ENCODE data around the gene LMNTD2. TPM values are rescaled to one million over a fixed set of nuclear protein-coding genes. Genes with fewer than 3 reads are reported as not detected.

LMNTD2 gene
- total RNA-seq, 1 experiment from 2014 or later, result 1.4 TPM

DNA sequence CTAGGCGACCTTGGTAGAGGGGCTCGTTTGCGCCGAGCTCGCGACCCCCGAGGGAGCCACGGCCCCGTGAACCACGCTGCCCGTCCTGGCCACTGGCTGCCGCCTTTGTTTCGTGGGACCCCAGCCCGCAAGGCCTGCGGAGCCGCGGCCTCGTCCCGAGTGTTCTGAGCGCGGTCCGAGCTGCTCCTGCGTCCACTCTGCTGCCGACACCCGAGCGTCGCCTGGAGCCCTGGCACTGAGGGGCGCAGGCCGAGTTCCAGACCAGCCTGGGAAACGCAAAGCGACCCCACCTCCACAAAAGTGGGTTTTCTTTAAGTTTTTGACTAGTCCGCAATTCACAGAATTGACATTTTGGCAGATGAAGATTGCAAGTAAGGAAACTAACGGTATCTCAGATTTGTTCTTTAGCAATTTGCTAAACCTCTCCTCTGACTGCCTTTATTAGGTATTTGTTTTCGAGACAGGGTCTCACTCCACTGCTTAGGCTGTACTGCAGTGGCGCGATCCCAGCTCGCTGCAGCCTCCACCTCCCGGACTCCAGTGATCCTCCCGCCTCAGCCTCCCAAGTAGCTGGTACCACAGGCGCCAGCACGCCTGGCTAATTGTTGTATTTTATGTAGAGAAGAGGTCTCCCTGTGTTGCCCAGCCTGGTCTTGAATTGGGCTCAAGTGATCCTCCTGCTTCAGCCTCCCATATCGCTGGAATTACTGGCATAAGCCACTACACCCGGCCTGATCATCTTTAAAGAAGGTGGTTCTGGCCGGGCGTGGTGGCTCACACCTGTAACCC lies 52.6 kb downstream of the LMNTD2 start:
- H3K9me3 ChIP-seq (ENCODE audit: low read length), result no peaks in the 10 kb centered on the region
- peaks cover 12% of the 10 kb centered on the region for H3K4me1 ChIP-seq (ENCODE audit: insufficient read depth, low read length)
- H3K27me3 ChIP-seq (ENCODE audit: low read length), result no peaks in the 10 kb centered on the region
- no peaks in the 10 kb centered on the region for H3K9me2 ChIP-seq (replicated peaks; ENCODE audit: low read length)
- peaks cover 3% of the 10 kb centered on the region; the same call in 1 of the 2 replicates for H3K36me3 ChIP-seq (ENCODE audit: low read depth, low read length)
- intact Hi-C loops (cut with micrococcal nuclease), result loop anchor here (1.0 to 5.0 kb wide), 4 partner anchors 10 to 57 kb away; partner anchors contain the start of genes LRRC56 and PTDSS2
- TF ChIP-seq EZH2phosphoT487 (IDR thresholded peaks at IDR 0.05; ENCODE audit: borderline replicate concordance, low read length), result no peak
- no peak for TF ChIP-seq EZH2 (IDR thresholded peaks at IDR 0.05; ENCODE audit: low read length, unreplicated experiment)
- no peak for TF ChIP-seq CTCF (conservative IDR thresholded peaks at IDR 0.05; ENCODE audit: low read depth, low read length)
- no peaks in the 10 kb centered on the region for H4K20me1 ChIP-seq (ENCODE audit: low read length)
- peak overlapping the region; percentile 49; the same call in 1 of the 2 replicates for H2AFZ ChIP-seq (ENCODE audit: low read length)
- POLR2A ChIA-PET (ENCODE audit: unreplicated experiment), result no interaction called here
- peak overlapping the region; percentile 90 for H3K9ac ChIP-seq (ENCODE audit: low read length)
- DNase-seq (no peak), ATAC-seq (no peak)
- H3K4me2 ChIP-seq (ENCODE audit: low read length), result peak overlapping the region; percentile 98
- CTCF ChIA-PET, result no interaction called here
- H3K79me2 ChIP-seq (ENCODE audit: low read length), result peaks cover 39% of the 10 kb centered on the region
- no peaks in the 10 kb centered on the region for H3F3A ChIP-seq (ENCODE audit: low read length, unreplicated experiment)
- H3K27ac ChIP-seq (ENCODE audit: low read length), result peak overlapping the region; percentile 38; the same call in 1 of the 2 replicates
- no TSS peak for BruUV-seq (replicated peaks)
- peak overlapping the region; percentile 81 for H3K4me3 ChIP-seq (ENCODE audit: low read length)

- Histone ChIP-seq H3F3A (ENCODE audit: low read length, unreplicated experiment) (no peaks in the 10 kb centered on the region), H3K79me2 (ENCODE audit: low read length) (peaks cover 43% of the 10 kb centered on the region), H3K27ac (ENCODE audit: low read length) (peak within 1 kb of the TSS; percentile 100), H2AFZ (ENCODE audit: low read length) (peak within 1 kb of the TSS; percentile 82), H3K9me3 (ENCODE audit: low read length) (no peaks in the 10 kb centered on the region), H3K9me2 (replicated peaks; ENCODE audit: low read length) (no peaks in the 10 kb centered on the region), H4K20me1 (ENCODE audit: low read length) (no peaks in the 10 kb centered on the region), H3K9ac (ENCODE audit: low read length) (peak within 1 kb of the TSS; percentile 100), H3K4me3 (ENCODE audit: low read length) (peak within 1 kb of the TSS; percentile 88), H3K27me3 (ENCODE audit: low read length) (no peaks in the 10 kb centered on the region), H3K4me2 (ENCODE audit: low read length) (peak within 1 kb of the TSS; percentile 100), H3K4me1 (ENCODE audit: insufficient read depth, low read length) (peaks cover 12% of the 10 kb centered on the region), H3K36me3 (ENCODE audit: low read depth, low read length) (peaks cover 3% of the 10 kb centered on the region; the same call in 1 of the 2 replicates)
- intact Hi-C loops (cut with micrococcal nuclease), result loop anchor here (1.0 to 5.0 kb wide), 4 partner anchors 11 to 56 kb away; partner anchors contain the start of genes LRRC56 and PTDSS2
- DNase-seq (peak; percentile 90), ATAC-seq (peak; percentile 70)
- TF ChIP-seq EZH2phosphoT487 (IDR thresholded peaks at IDR 0.05; ENCODE audit: borderline replicate concordance, low read length) (no peak), EZH2 (IDR thresholded peaks at IDR 0.05; ENCODE audit: low read length, unreplicated experiment) (no peak), CTCF (conservative IDR thresholded peaks at IDR 0.05; ENCODE audit: low read depth, low read length) (no peak)
- ChIA-PET POLR2A (ENCODE audit: unreplicated experiment) (interaction anchor here (0.6 to 0.9 kb wide), 3 partner anchors 14 to 69 kb away, joined by 3 read pairs; partner anchors contain the start of gene PHRF1), CTCF (interaction anchor here (1.0 kb wide), 1 partner anchor 12 kb away, joined by 3 read pairs; no protein-coding TSS in a partner anchor)
- BruUV-seq (replicated peaks), result no TSS peak
Measured at GRCh38 chr11:506995-507726, 53.4 kb downstream of the LMNTD2 start, which contains the start of gene RNH1. RNH1 (minus strand) TSS chr11:507242; CDS start chr11:502162, 5,080 bp downstream.
